ENCODE results near the gene AGFG2.
"Not testable (repeated sequence)": the region's sequence is repeated elsewhere in the genome, so short reads cannot be mapped to it uniquely, and the experiment has no call there.

Gene AGFG2

DNA sequence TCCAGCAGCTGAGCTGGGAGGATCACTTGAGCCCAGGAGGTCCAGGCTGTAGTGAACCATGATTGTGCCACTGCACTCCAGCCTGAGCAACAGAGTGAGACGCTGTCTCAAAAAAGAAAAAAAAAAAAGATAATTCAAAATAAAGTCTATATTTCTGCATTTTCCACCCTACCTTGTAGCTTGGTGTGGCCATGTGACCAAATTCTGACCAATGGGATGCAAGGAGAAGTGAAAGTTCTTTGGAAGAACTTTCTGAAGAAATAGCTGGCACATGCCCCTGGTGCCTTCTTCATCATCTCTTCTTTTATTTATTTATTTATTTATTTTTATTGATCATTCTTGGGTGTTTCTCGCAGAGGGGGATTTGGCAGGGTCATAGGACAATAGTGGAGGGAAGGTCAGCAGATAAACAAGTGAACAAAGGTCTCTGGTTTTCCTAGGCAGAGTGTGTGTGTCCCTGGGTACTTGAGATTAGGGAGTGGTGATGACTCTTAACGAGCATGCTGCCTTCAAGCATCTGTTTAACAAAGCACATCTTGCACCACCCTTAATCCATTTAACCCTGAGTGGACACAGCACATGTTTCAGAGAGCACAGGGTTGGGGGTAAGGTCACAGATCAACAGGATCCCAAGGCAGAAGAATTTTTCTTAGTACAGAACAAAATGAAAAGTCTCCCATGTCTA is 17.0 kb upstream of the AGFG2 start:
- DNase-seq: not testable (repeated sequence)

DNA sequence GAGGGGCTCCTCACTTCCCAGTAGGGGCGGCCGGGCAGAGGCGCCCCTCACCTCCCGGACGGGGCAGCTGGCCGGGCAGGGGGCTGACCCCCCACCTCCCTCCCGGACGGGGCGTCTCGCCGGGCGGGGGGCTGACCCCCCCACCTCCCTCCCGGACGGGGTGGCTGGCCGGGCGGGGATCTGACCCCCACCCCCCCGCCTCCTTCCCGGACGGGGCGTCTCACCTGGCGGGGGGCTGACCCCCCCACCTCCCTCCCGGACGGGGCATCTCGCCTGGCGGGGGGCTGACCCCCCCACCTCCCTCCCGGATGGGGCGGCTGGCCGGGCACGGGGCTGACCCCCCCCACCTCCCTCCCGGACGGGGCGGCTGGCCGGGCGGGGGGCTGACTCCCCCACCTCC is 15.8 kb upstream of the AGFG2 start:
- not testable (repeated sequence) for DNase-seq

DNA sequence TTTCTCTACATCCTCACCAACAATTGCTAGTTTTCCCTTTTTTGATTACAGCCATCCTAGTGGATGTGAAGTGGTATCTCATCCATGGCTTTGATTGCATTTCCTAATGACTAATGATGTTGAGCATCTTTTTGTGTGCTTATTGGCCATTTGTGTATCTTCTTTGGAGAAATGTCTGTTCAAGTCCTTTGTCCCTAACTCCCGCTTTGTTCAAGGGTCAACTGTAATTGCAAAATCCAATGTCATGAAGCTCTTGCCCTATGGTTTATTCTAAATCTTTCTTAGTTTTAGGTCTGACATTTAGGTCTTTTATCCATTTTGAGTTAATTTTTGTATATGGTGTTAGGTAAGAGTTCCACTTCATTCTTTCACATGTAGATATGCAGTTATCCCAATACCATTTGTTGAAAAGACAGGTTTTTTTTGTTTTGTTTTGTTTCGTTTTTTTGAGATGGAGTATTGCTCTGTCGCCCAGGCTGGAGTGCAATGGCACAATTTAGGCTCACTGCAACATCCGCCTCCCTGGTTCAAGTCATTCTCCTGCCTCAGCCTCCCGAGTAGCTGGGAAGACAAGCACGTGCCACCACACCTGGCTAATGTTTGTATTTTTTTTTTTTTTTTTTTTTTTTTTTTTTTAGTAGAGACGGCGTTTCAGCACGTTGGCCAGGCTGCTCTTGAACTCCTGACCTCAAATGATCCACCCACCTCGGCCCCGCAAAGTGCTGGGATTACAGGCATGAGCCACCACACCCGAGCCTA is 10.7 kb upstream of the AGFG2 start:
- DNase-seq: not testable (repeated sequence)

DNA sequence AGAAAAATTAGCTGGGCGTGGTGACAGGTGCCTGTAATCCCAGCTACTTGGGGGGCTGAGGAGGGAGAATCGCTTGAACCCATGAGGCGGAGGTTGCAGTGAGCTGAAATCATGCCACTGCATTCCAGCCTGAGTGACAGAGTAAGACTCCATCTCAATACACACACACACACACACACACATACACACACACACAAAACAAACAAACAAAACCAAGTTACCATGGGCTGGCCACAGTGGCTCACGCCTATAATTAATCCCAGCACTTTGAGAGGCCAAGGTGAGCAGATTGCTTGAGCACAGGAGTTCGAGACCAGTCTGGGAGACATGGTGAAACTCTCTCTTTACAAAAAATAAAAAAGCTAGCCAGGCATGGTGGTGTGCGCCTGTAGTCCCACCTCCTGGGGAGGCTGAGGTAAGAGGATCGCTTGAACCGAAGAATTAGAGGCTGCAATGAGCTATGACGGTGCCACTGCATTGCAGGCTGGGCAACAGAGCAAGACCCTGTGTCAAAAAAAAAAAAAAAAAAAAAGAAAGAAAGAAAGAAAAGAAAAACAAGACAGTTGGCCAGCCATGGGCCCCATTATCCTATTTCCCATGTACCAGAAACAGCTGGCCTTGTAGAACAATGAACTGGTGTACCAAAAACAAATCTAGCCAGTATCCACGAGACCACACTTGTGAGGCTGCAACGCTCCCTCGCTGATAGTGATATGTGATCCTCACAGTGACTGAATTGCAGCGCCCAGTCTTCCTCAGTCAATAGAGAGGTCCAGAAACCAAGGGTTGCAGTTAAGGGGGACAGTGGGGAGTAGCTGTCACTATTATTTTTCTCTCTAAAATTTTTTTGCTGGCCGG is 6.6 kb upstream of the AGFG2 start:
- DNase-seq: no peak

DNA sequence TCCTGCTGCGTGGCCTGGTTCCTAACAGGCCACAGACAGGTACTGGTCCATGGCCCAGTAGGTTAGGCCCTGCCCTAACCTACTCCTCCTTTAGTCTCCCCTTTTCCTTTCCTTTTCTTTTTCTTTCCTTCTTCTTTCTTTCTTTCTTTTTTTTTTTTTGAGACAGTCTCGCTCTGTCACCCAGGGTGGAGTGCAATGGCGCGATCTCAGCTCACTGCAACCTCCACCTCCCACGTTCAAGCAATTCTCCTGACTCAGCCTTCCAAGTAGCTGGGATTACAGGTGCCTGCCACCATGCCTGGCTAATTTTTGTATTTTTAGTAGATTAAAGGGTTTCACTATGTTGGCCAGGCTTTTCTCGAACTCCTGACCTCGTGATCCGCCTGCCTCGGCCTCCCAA is 3.0 kb upstream of the AGFG2 start:
- DNase-seq: not testable (repeated sequence)

DNA sequence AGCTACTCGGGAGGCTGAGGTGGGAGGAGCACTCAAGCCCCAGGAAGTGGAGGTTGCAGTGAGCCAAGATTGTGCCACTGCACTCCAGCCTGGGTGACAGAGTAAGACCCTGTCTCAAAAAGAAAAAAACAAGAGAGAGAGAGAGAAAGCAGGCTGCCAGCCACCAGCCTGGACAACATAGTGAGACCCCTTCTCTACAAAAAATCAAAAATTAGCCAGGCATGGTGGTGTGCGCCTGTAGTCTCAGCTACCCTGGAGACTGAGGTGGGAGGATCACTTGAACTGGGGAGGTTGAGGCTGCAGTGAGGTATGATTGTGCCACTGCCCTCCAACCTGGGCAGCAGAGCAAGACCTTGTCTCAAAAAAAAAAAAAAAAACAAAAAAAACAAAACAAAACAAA is 2.3 kb upstream of the AGFG2 start:
- not testable (repeated sequence) for DNase-seq

DNA sequence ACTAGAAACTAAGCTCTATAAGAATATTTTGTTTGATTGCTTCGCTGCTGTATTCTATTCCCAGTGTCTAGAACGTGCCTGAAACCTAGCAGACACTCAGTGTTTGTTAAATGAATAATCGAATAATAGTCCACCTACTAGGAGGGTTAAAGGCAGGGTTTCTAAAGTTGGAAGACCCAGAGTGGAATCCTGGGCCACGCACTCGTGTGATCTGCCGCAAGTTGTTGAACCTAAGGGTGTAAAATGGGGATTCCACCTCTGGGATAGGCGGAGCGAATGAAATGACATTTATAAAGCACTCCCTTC is 702 bp upstream of the AGFG2 start:
- no peak for DNase-seq

GRCh38 chr7:100539436-100540006 is 518 bp downstream of the AGFG2 start:
- no peak for DNase-seq

DNA sequence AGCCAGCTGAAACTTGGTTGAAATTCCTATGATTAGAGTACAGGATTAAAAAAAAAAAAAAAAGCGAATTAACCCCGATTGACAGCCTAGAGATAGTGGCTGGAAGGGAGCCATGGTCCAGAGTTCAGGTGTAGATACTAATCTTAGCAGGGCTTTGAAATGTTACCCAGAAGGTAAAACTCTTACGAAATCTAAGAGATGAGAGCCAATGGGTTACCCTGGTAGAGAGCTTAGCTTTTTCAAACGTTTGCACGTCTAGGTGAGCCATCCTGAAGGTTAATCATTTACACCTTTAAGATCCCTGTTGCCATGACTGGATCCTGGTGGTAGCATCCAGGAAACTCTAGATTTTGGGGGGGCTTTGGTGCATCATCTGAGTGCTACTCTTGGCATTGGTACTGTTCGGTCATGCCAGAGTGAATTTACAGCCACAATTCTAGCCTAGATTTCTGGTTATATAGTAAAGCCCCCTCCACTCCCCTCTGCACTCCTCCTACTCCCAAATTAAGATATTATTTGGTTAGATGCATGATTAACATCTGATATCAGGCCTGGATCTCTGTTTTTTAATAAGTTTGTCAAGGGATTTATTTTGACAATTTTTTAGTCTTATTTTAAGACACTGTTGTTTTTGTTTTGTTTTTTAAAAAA is 1.2 kb downstream of the AGFG2 start:
- DNase-seq: no peak

- not testable (repeated sequence) for DNase-seq
These were observed 2.3 kb downstream of the AGFG2 start for GRCh38 chr7:100541309-100541708.

DNA sequence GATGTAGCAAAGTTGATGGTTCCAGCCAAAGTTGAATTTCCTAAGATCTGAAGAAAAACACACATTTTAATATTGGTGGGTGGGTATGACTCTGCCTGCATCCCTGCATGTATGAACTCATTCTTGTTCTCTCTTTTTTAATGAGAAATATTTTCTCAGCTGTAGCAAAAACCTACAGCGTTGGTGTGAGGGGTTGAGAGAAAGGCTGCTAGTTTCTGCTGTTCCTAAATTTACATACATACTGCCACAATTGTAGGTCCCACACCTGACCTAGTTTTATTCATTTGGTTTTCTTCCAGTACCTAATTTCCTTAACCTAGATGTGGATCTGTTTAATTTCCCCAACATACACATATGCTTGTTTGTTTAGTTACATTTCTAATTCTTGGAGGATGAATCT is 4.6 kb downstream of the AGFG2 start:
- DNase-seq: no peak

DNA sequence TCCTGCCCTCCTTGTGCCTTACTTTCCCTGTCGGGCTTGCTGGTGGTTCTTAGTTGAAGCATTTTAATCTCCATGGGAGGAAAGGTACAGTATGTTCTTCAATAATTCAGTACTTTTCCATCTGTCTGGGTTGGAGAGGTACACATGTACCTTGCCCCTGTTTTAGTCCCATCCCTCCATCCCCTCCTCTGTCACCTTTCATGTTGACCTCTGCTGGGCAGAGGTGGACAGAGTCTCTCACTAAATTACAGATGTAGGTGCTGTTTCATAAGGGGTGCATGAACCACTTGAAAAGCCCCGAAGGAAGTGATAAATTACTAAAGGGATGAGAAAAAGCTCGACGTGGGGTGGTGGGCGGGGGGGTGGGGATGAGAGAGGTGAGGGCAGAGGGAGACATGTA is 5.4 kb downstream of the AGFG2 start:
- no peak for DNase-seq

- no peak for DNase-seq
These were observed 6.0 kb downstream of the AGFG2 start for GRCh38 chr7:100544967-100545359.

DNA sequence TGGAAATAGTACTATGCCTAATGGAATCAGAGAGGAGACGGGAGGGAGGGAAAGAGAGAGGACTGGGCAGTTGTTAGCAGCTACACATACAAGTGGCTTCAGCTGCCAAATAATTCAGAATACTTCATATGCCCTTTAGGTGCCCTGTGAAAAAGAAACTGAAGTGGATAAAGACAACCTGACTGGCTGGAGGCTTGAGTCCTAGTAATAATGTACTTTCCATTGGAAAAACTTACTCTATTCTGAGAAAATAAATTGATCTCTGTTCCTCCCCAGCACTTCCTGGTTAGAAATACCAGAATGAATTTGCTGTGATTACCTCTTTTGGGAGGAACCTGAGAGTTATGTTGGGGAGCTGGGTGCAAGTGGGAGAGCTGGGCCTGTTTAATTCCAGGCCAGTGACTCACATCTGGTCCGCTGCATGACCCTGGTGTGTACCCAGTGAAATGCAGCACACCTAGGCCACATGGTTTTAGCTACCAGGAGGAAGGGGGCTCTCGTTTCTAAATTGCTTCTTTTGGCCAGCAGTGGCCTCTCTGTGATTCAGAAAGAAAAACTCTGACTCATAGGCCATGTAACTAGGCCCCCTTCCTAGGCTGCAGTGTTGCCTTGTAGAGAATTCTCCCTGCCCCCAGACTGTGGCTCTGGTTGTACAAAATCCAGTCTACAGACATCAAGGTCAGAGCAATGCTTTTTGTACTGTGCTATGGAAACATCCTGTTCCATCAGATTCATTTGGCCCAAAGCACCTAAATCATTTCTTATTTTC is 6.5 kb downstream of the AGFG2 start:
- no peak for DNase-seq

GRCh38 chr7:100546129-100546925 is 7.3 kb downstream of the AGFG2 start:
- DNase-seq: no peak

- DNase-seq: no peak
These were observed 8.2 kb downstream of the AGFG2 start for GRCh38 chr7:100546926-100547800.

DNA sequence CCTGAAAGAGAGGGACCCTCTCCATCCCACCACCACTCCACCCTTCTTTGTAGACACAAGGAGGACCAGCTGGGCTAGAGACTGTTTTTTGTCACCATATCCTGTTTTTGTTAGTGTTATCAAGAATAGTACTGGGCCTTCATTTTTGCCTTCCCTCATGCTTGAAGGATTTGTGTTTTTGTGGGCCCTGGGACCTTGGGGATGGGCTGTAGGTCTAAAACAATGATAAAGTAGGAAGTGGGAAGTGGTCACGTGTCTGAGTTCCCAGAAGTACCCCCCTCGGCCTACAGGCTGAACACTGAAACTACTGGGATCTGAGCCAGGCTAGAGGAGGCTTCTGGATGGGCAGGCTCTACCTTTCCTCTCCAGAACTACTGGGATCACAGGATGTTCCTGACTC is 8.9 kb downstream of the AGFG2 start:
- no peak for DNase-seq

GRCh38 chr7:100548446-100548845 is 9.4 kb downstream of the AGFG2 start:
- DNase-seq: not testable (repeated sequence)

DNA sequence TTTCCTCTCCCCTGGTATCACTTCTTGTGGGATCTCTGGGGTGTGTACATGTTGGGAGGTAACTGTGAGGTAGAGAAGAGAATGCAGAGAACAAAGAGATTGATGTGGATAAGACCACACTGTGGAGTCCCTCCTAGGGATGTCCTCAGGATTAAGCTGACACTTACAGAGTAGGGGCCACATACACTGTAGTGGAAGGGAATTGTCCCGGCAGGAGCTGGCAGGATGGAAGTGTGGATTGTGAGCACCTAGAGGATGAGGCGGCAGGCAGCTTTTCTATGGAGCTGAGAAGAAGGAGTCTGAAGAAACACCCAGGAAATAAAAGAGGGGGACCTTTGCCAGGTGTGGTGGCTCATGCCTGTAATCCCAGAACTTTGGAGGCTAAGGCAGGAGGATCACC is 13.5 kb downstream of the AGFG2 start:
- DNase-seq: no peak

DNA sequence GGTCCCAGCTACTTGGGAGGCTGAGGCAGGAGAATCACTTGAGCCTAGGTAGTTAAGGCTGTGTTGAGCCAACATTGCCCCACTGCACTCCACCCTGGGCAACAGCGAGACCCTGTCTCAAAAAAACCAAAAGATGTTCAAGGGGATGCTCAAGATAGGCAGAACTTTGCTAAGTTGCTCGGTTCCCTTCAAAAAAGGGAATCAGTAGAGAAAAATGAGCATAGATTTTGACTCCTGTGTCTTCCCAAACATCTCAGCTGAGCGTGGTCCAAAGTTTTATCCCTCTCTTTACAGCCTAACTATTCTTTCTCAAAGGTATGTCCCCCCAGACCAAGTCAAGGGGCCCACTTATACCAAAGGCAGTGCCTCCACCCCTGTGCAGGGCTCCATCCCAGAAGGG is 14.0 kb downstream of the AGFG2 start:
- DNase-seq: no peak

Measured in CD4-positive, alpha-beta T cell treated with Interferon gamma for 1 hour (primary cell).